HCT116 (cell line): ENCODE data around the gene SGMS1. TPM values are rescaled to one million over a fixed set of nuclear protein-coding genes. Genes with fewer than 3 reads are reported as not detected.

ENCODE experiments used
- ATAC-seq: fragments of 200-7000 bp; cut with Tn5 transposase; 2 replicates; pipeline ENCODE4 v1.9.1; 2020; ENCODE audit warnings: mild to moderate bottlenecking, moderate library complexity
- BruUV-seq: library from RNA; stranded (reverse); fragments of 400-500 nt; replicated peaks from 2 replicates; lab custom pipeline; 2021; lab: Mats Ljungman, UMichigan
- CTCF ChIA-PET: fragments of 300-600 bp; sonication (Branson Sonifier 250); formaldehyde crosslinking; loops from one replicate; lab custom pipeline; 2021; ENCODE audit warnings: antibody characterized with exemption; lab: Charles Lee
- POLR2A ChIA-PET: fragments of 300-600, 350-600 bp; sonication (Branson Sonifier 250); formaldehyde crosslinking; loops from one replicate; lab custom pipeline; 2021; ENCODE audit warnings: antibody characterized with exemption; lab: Charles Lee
- RAD21 ChIA-PET, 2 experiments: fragments of 300-600 bp; sonication (Branson Sonifier 250); formaldehyde crosslinking; loops; one replicate each; lab custom pipeline; 2023; ENCODE audit warnings: low total read pairs in 2 of 2; ENCODE audit not compliant: uncharacterized antibody in 2 of 2, unreplicated experiment in 2 of 2, low non-redundant PET in 1 of 2; lab: Charles Lee
- DNase-seq: peaks from one replicate; pipeline ENCODE4 v3.0.0-alpha.2; 2010; ENCODE audit warnings: low read depth, low spot score
- H2AFZ ChIP-seq: fragments of 200-600 bp; shearing (Covaris generic), sonication (generic); 2 replicates; pipeline ENCODE4 v1.6.1; 2017; ENCODE audit warnings: low read depth, mixed run types, mixed read lengths, antibody characterized with exemption, low read length; ENCODE audit not compliant: poor library complexity, severe bottlenecking
- H3K27ac ChIP-seq: 2 replicates; pipeline ENCODE4 v1.5.1; 2012; ENCODE audit warnings: low read depth, low read length
- H3K27me3 ChIP-seq: fragments of 200-600 bp; sonication (generic); 2 replicates; pipeline ENCODE4 v1.6.1; 2016; ENCODE audit warnings: mixed run types, low read length, mixed read lengths; ENCODE audit not compliant: insufficient read depth
- H3K36me3 ChIP-seq, 2 experiments: fragments of 200-500 bp in 1 of 2; fragments of 200-600 bp in 1 of 2; sonication (Bioruptor generic) in 1 of 2; sonication (generic) in 1 of 2; 2 replicates each; pipeline versions ENCODE4 v1.5.1 to v1.6.1; 2014 to 2016; ENCODE audit warnings: low read length in 2 of 2, inconsistent platforms in 1 of 2, mixed read lengths in 1 of 2, mixed run types in 1 of 2; ENCODE audit not compliant: insufficient read depth in 2 of 2, control insufficient read depth in 1 of 2
- H3K4me1 ChIP-seq, 2 experiments: fragments of 200-600 bp in 1 of 2; sonication (generic) in 1 of 2; 2 replicates each; pipeline versions ENCODE4 v1.5.1 to v1.6.1; 2012 to 2017; ENCODE audit warnings: low read length in 2 of 2, inconsistent platforms in 1 of 2, mild to moderate bottlenecking in 1 of 2, mixed read lengths in 1 of 2, mixed run types in 1 of 2, moderate library complexity in 1 of 2; ENCODE audit not compliant: insufficient read depth in 2 of 2, control insufficient read depth in 1 of 2
- H3K4me2 ChIP-seq: fragments of 200-600 bp; sonication (generic); 2 replicates; pipeline ENCODE4 v1.6.1; 2017; ENCODE audit warnings: mixed run types, low read length, mixed read lengths
- H3K4me3 ChIP-seq, 2 experiments: fragments of 200-600 bp in 1 of 2; sonication (generic) in 1 of 2; replicated peaks in 1 of 2; 2 replicates each; pipeline ENCODE4 v1.5.1; 2011 to 2016; ENCODE audit warnings: low read length in 2 of 2, control low read depth in 1 of 2, low read depth in 1 of 2, mild to moderate bottlenecking in 1 of 2, mixed read lengths in 1 of 2, mixed run types in 1 of 2
- H3K79me2 ChIP-seq: fragments of 200-600 bp; sonication (generic); 2 replicates; pipeline ENCODE4 v1.6.1; 2017; ENCODE audit warnings: mild to moderate bottlenecking, mixed run types, low read length, moderate library complexity, mixed read lengths; ENCODE audit not compliant: insufficient read depth
- H3K9ac ChIP-seq: fragments of 200-600 bp; sonication (generic); 2 replicates; pipeline ENCODE4 v1.6.1; 2016; ENCODE audit warnings: low read length, mixed read lengths
- H3K9me2 ChIP-seq: fragments of 200-600 bp; sonication (generic), shearing (Covaris generic); 2 replicates; pipeline ENCODE4 v1.6.1; 2017; ENCODE audit warnings: mixed run types, mild to moderate bottlenecking, moderate library complexity; ENCODE audit not compliant: insufficient read depth
- H3K9me3 ChIP-seq, 2 experiments: fragments of 200-500 bp in 1 of 2; fragments of 200-600 bp in 1 of 2; sonication (Bioruptor generic) in 1 of 2; sonication (generic) in 1 of 2; 2 replicates each; pipeline ENCODE4 v1.6.1; 2014 to 2017; ENCODE audit warnings: low read length in 2 of 2, mixed read lengths in 2 of 2, inconsistent platforms in 1 of 2, low read depth in 1 of 2, mild to moderate bottlenecking in 1 of 2, mixed run types in 1 of 2, moderate library complexity in 1 of 2; ENCODE audit not compliant: control insufficient read depth in 1 of 2, insufficient read depth in 1 of 2
- H4K20me1 ChIP-seq: fragments of 200-600 bp; sonication (generic), shearing (Covaris generic); 2 replicates; pipeline ENCODE4 v1.6.1; 2017; ENCODE audit warnings: mixed run types, mild to moderate bottlenecking, moderate library complexity; ENCODE audit not compliant: insufficient read depth
- CEBPB ChIP-seq: IDR thresholded peaks from 2 replicates; pipeline ENCODE4 v1.6.1; 2012; ENCODE audit warnings: low read depth
- CTCF ChIP-seq, 3 experiments: fragments of 200-600 bp in 1 of 3; sonication (generic) in 1 of 3; IDR thresholded peaks in 2 of 3; conservative IDR thresholded peaks in 1 of 3; 2 replicates each; pipeline ENCODE4 v1.5.1; 2012 to 2017; ENCODE audit warnings: low read depth in 2 of 3, low read length in 2 of 3, antibody characterized with exemption in 1 of 3, borderline replicate concordance in 1 of 3, control low read depth in 1 of 3, mild to moderate bottlenecking in 1 of 3, mixed read lengths in 1 of 3, mixed run types in 1 of 3, moderate library complexity in 1 of 3; ENCODE audit not compliant: insufficient read depth in 1 of 3
- ELF1 ChIP-seq: IDR thresholded peaks from 2 replicates; pipeline ENCODE4 v1.6.1; 2012; ENCODE audit warnings: low read depth, borderline replicate concordance
- RAD21 ChIP-seq: IDR thresholded peaks from 2 replicates; pipeline ENCODE4 v1.6.1; 2012; ENCODE audit warnings: low read depth, mild to moderate bottlenecking
- SRF ChIP-seq: IDR thresholded peaks from 2 replicates; pipeline ENCODE4 v1.6.1; 2012; ENCODE audit warnings: low read depth
- YY1 ChIP-seq: IDR thresholded peaks from 2 replicates; pipeline ENCODE4 v1.6.1; 2011; ENCODE audit warnings: low read length, low read depth, moderate library complexity, mild to moderate bottlenecking; ENCODE audit not compliant: insufficient replicate concordance; ENCODE audit errors: extremely low read depth
- ZBTB33 ChIP-seq: IDR thresholded peaks from 2 replicates; pipeline ENCODE4 v1.6.1; 2011; ENCODE audit warnings: mild to moderate bottlenecking, low read length, moderate library complexity; ENCODE audit not compliant: insufficient replicate concordance; ENCODE audit errors: extremely low read depth
- ZFX ChIP-seq: fragments of 450-650 bp; IDR thresholded peaks from 2 replicates; pipeline ENCODE4 v1.6.1; 2017
- ZNF274 ChIP-seq: fragments of 200-500 bp; sonication (Bioruptor generic); IDR thresholded peaks from 2 replicates; pipeline ENCODE4 v1.6.1; 2014; ENCODE audit warnings: mild to moderate bottlenecking, low read depth, low read length, inconsistent platforms
- intact Hi-C: fragments of 100-400 bp; cut with micrococcal nuclease; formaldehyde crosslinking; loops from 2 replicates; pipeline ENCODE4 v1.10.0; 2022
- total RNA-seq: library from RNA; stranded (reverse); gene quantifications from one replicate; pipeline ENCODE4 v1.2.1, GENCODE V29; 2021; ENCODE audit not compliant: unreplicated experiment
- TF ChIP-seq, protein P1 (sequence below): IDR thresholded peaks from 2 replicates; pipeline ENCODE4 v1.6.1; 2012
- TF ChIP-seq, protein P2 (sequence below): IDR thresholded peaks from 2 replicates; pipeline ENCODE4 v1.6.1; 2012; ENCODE audit warnings: low read depth

SGMS1 gene
- total RNA-seq, 1 experiment from 2014 or later, result 29.1 TPM

GRCh38 chr10:50332108-50332842 lies 291.5 kb downstream of the SGMS1 start:
- RAD21 ChIA-PET, result no interaction called here

More at GRCh38 chr10:50332108-50332842, 291.5 kb downstream of the SGMS1 start:
- Histone ChIP-seq H3K4me3 (no peak overlapping the region), H3K79me2 (no peaks in the 10 kb centered on the region), H2AFZ (no peak overlapping the region), H3K27me3 (no peaks in the 10 kb centered on the region), H3K36me3 (no peaks in the 10 kb centered on the region), H3K9ac (no peak overlapping the region), H4K20me1 (no peaks in the 10 kb centered on the region), H3K4me1 (peaks cover under 1 to 4% of the 10 kb centered on the region in 2 experiments; a peak in 2 of 4 replicates), H3K9me2 (no peaks in the 10 kb centered on the region), H3K9me3 (no peaks in the 10 kb centered on the region), H3K27ac (no peak overlapping the region), H3K4me2 (no peak overlapping the region)
- intact Hi-C loops, result no loop called here
- ChIA-PET POLR2A (no interaction called here), CTCF (no interaction called here)
- no peak for TF ChIP-seq CEBPB
- TF ChIP-seq CTCF (IDR thresholded peaks at IDR 0.05 in 2 of 3, conservative IDR thresholded peaks at IDR 0.05 in 1 of 3; ENCODE audit: borderline replicate concordance in 1 of 3, insufficient read depth in 1 of 3, low read depth in 2 of 3, low read length in 2 of 3), result no peak
- TF ChIP-seq SRF, result no peak
- TF ChIP-seq ELF1, result no peak
- TF ChIP-seq, protein P1, sequence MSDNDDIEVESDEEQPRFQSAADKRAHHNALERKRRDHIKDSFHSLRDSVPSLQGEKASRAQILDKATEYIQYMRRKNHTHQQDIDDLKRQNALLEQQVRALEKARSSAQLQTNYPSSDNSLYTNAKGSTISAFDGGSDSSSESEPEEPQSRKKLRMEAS, result no peak
- no peak for TF ChIP-seq ZBTB33
- TF ChIP-seq ZFX, result no peak
- TF ChIP-seq, protein P2, sequence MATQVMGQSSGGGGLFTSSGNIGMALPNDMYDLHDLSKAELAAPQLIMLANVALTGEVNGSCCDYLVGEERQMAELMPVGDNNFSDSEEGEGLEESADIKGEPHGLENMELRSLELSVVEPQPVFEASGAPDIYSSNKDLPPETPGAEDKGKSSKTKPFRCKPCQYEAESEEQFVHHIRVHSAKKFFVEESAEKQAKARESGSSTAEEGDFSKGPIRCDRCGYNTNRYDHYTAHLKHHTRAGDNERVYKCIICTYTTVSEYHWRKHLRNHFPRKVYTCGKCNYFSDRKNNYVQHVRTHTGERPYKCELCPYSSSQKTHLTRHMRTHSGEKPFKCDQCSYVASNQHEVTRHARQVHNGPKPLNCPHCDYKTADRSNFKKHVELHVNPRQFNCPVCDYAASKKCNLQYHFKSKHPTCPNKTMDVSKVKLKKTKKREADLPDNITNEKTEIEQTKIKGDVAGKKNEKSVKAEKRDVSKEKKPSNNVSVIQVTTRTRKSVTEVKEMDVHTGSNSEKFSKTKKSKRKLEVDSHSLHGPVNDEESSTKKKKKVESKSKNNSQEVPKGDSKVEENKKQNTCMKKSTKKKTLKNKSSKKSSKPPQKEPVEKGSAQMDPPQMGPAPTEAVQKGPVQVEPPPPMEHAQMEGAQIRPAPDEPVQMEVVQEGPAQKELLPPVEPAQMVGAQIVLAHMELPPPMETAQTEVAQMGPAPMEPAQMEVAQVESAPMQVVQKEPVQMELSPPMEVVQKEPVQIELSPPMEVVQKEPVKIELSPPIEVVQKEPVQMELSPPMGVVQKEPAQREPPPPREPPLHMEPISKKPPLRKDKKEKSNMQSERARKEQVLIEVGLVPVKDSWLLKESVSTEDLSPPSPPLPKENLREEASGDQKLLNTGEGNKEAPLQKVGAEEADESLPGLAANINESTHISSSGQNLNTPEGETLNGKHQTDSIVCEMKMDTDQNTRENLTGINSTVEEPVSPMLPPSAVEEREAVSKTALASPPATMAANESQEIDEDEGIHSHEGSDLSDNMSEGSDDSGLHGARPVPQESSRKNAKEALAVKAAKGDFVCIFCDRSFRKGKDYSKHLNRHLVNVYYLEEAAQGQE, result no peak
- no peak for TF ChIP-seq ZNF274
- no peak for TF ChIP-seq YY1
- TF ChIP-seq RAD21, result no peak
- no peak for DNase-seq
- BruUV-seq, result no TSS peak
- ATAC-seq, result no peak
